Measurements from ENCODE around the gene NT5C3B.
A peak's percentile ranks its signal among the peaks of the same experiment; 100 is the strongest.

- TF ChIP-seq CTCF (IDR thresholded peaks at IDR 0.05; ENCODE audit: poor library complexity, severe bottlenecking) (peak; percentile 93), EZH2 (IDR thresholded peaks at IDR 0.05; ENCODE audit: borderline replicate concordance, insufficient read depth, low read length, poor library complexity, severe bottlenecking) (no peak), RAD21 (conservative IDR thresholded peaks at IDR 0.05) (peak; percentile 64), SMC3 (conservative IDR thresholded peaks at IDR 0.05; ENCODE audit: poor library complexity) (peak; percentile 67), POLR2AphosphoS5 (IDR thresholded peaks at IDR 0.05) (peak; percentile 65), MXI1 (conservative IDR thresholded peaks at IDR 0.05; ENCODE audit: poor library complexity, severe bottlenecking) (peak; percentile 75)
- TF ChIP-seq, protein P1, sequence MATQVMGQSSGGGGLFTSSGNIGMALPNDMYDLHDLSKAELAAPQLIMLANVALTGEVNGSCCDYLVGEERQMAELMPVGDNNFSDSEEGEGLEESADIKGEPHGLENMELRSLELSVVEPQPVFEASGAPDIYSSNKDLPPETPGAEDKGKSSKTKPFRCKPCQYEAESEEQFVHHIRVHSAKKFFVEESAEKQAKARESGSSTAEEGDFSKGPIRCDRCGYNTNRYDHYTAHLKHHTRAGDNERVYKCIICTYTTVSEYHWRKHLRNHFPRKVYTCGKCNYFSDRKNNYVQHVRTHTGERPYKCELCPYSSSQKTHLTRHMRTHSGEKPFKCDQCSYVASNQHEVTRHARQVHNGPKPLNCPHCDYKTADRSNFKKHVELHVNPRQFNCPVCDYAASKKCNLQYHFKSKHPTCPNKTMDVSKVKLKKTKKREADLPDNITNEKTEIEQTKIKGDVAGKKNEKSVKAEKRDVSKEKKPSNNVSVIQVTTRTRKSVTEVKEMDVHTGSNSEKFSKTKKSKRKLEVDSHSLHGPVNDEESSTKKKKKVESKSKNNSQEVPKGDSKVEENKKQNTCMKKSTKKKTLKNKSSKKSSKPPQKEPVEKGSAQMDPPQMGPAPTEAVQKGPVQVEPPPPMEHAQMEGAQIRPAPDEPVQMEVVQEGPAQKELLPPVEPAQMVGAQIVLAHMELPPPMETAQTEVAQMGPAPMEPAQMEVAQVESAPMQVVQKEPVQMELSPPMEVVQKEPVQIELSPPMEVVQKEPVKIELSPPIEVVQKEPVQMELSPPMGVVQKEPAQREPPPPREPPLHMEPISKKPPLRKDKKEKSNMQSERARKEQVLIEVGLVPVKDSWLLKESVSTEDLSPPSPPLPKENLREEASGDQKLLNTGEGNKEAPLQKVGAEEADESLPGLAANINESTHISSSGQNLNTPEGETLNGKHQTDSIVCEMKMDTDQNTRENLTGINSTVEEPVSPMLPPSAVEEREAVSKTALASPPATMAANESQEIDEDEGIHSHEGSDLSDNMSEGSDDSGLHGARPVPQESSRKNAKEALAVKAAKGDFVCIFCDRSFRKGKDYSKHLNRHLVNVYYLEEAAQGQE (IDR thresholded peaks at IDR 0.05; ENCODE audit: borderline replicate concordance) = no peak
Observed at GRCh38 chr17:41811549-41812380, 24.3 kb downstream of the NT5C3B start, which contains the start of gene P3H4.

Measured in neural cell (in vitro differentiated cells).